WTC11 (cell line): ENCODE results near the gene PLPPR1. TPM values are rescaled to one million over a fixed set of nuclear protein-coding genes. Genes with fewer than 3 reads are reported as not detected.

Source experiments
- ATAC-seq: fragments of 200-7000 bp; cut with Tn5 transposase; 2 replicates; pipeline ENCODE4 v1.10.0; 2021; ENCODE audit warnings: mild to moderate bottlenecking, moderate library complexity
- CTCF ChIA-PET: fragments of 300-600 bp; sonication (Branson Sonifier 250); formaldehyde crosslinking; loops from one replicate; lab custom pipeline; 2021; ENCODE audit warnings: antibody characterized with exemption; lab: Charles Lee
- POLR2A ChIA-PET: fragments of 350-600 bp; sonication (Branson Sonifier 250); formaldehyde crosslinking; loops from one replicate; lab custom pipeline; 2021; ENCODE audit warnings: antibody characterized with exemption; lab: Charles Lee
- DNase-seq: peaks from one replicate; pipeline ENCODE4 v3.0.0; 2021; ENCODE audit warnings: low spot score
- H3K27ac Mint-ChIP-seq: 2 replicates; pipeline ENCODE4 v1.8.0; 2021; ENCODE audit warnings: mixed read lengths
- H3K27me3 Mint-ChIP-seq: 2 replicates; pipeline ENCODE4 v1.8.0; 2021; ENCODE audit warnings: low read depth, mild to moderate bottlenecking, moderate library complexity, mixed read lengths
- H3K36me3 Mint-ChIP-seq: 2 replicates; pipeline ENCODE4 v1.8.0; 2021; ENCODE audit warnings: mixed read lengths
- H3K4me1 Mint-ChIP-seq: 2 replicates; pipeline ENCODE4 v1.8.0; 2022; ENCODE audit warnings: mixed read lengths
- H3K4me3 Mint-ChIP-seq: 2 replicates; pipeline ENCODE4 v1.8.0; 2021; ENCODE audit warnings: mild to moderate bottlenecking, moderate library complexity, mixed read lengths
- H3K9me3 Mint-ChIP-seq: 2 replicates; pipeline ENCODE4 v1.8.0; 2021; ENCODE audit warnings: mixed read lengths
- CDX4 ChIP-seq: fragments of 250-450 bp; sonication (Bioruptor Pico); IDR thresholded peaks from 2 replicates; pipeline ENCODE4 v1.9.0; 2021; ENCODE audit warnings: moderate library complexity, mild to moderate bottlenecking, inconsistent platforms, borderline replicate concordance
- E2F1 ChIP-seq: sonication (generic); formaldehyde crosslinking; IDR thresholded peaks from 2 replicates; pipeline ENCODE4 v1.8.0; 2022; ENCODE audit warnings: mild to moderate bottlenecking, missing genetic modification reagents
- E2F5 ChIP-seq: sonication (generic); formaldehyde crosslinking; IDR thresholded peaks from 2 replicates; pipeline ENCODE4 v1.8.1; 2022; ENCODE audit warnings: mild to moderate bottlenecking, moderate library complexity, missing genetic modification reagents
- EMX1 ChIP-seq: fragments of 250-450 bp; sonication (Bioruptor Pico); IDR thresholded peaks from 2 replicates; pipeline ENCODE4 v1.8.0; 2021; ENCODE audit warnings: mild to moderate bottlenecking
- FOXJ3 ChIP-seq: sonication (generic); formaldehyde crosslinking; IDR thresholded peaks from 2 replicates; pipeline ENCODE4 v1.9.0; 2021; ENCODE audit warnings: missing genetic modification reagents, mild to moderate bottlenecking, borderline replicate concordance
- FOXP1 ChIP-seq: sonication (generic); formaldehyde crosslinking; IDR thresholded peaks from 2 replicates; pipeline ENCODE4 v1.8.0; 2022; ENCODE audit warnings: missing genetic modification reagents, mild to moderate bottlenecking, moderate library complexity, borderline replicate concordance
- GABPB1 ChIP-seq: sonication (generic); formaldehyde crosslinking; IDR thresholded peaks from 2 replicates; pipeline ENCODE4 v1.8.1; 2023; ENCODE audit warnings: mild to moderate bottlenecking, missing genetic modification reagents
- JUN ChIP-seq: sonication (generic); formaldehyde crosslinking; IDR thresholded peaks from 2 replicates; pipeline ENCODE4 v1.8.0; 2023; ENCODE audit warnings: mild to moderate bottlenecking, missing genetic modification reagents
- NFE2L1 ChIP-seq: sonication (generic); formaldehyde crosslinking; IDR thresholded peaks from 2 replicates; pipeline ENCODE4 v1.8.1; 2023; ENCODE audit warnings: missing genetic modification reagents
- PRDM15 ChIP-seq: sonication (generic); formaldehyde crosslinking; IDR thresholded peaks from 2 replicates; pipeline ENCODE4 v1.8.0; 2022; ENCODE audit warnings: missing genetic modification reagents
- SOX15 ChIP-seq: fragments of 250-450 bp; sonication (Bioruptor Pico); IDR thresholded peaks from 2 replicates; pipeline ENCODE4 v1.9.0; 2021; ENCODE audit warnings: mild to moderate bottlenecking
- TEAD1 ChIP-seq: sonication (generic); formaldehyde crosslinking; IDR thresholded peaks from 2 replicates; pipeline ENCODE4 v1.8.0; 2022; ENCODE audit warnings: mild to moderate bottlenecking, missing genetic modification reagents
- ZMAT4 ChIP-seq: fragments of 250-450 bp; sonication (Bioruptor Pico); IDR thresholded peaks from 2 replicates; pipeline ENCODE4 v1.9.0; 2021; ENCODE audit warnings: mild to moderate bottlenecking
- ZNF138 ChIP-seq: sonication (generic); formaldehyde crosslinking; conservative IDR thresholded peaks from 2 replicates; pipeline ENCODE4 v1.8.1; 2022; ENCODE audit warnings: mild to moderate bottlenecking, moderate library complexity, missing genetic modification reagents
- ZNF232 ChIP-seq: sonication (generic); formaldehyde crosslinking; IDR thresholded peaks from 2 replicates; pipeline ENCODE4 v1.8.0; 2022; ENCODE audit warnings: mild to moderate bottlenecking, missing genetic modification reagents
- total RNA-seq: library from RNA; stranded (reverse); gene quantifications from 3 replicates; pipeline ENCODE4 v1.2.3, GENCODE V29; 2021

Gene PLPPR1
- total RNA-seq, 1 experiment from 2014 or later, result 1.5 TPM

GRCh38 chr9:101353683-101354082, 325.2 kb downstream of the PLPPR1 start:
- Mint-ChIP-seq H3K36me3 (no peaks in the 10 kb centered on the region; the same call in 1 of the 2 replicates), H3K27me3 (no peaks in the 10 kb centered on the region), H3K9me3 (peaks cover 8% of the 10 kb centered on the region), H3K27ac (no peak overlapping the region), H3K4me3 (no peak overlapping the region)
- POLR2A ChIA-PET, result no interaction called here
- no peak for ATAC-seq
- no peak for TF ChIP-seq EMX1 (CRISPR knock-in tag)
- TF ChIP-seq E2F1, result no peak
- no peak for TF ChIP-seq ZNF232 (CRISPR knock-in tag)
- no peak for TF ChIP-seq FOXJ3 (CRISPR knock-in tag)
- TF ChIP-seq, all 79 proteins: peak for 0
- H3K4me1 Mint-ChIP-seq, result no peaks in the 10 kb centered on the region
- CTCF ChIA-PET, result no interaction called here
- DNase-seq, result no peak

GRCh38 chr9:101354143-101354764, 325.7 kb downstream of the PLPPR1 start:
- H3K9me3 Mint-ChIP-seq, result peaks cover 8% of the 10 kb centered on the region
- no peaks in the 10 kb centered on the region for H3K27me3 Mint-ChIP-seq
- POLR2A ChIA-PET, result no interaction called here
- no peak for DNase-seq
- no peak overlapping the region for H3K27ac Mint-ChIP-seq
- no peaks in the 10 kb centered on the region; the same call in 1 of the 2 replicates for H3K36me3 Mint-ChIP-seq
- ATAC-seq, result no peak
- CTCF ChIA-PET, result no interaction called here
- H3K4me1 Mint-ChIP-seq, result no peaks in the 10 kb centered on the region
- TF ChIP-seq CDX4 (CRISPR knock-in tag) (no peak), GABPB1 (CRISPR knock-in tag) (no peak), E2F5 (CRISPR knock-in tag) (no peak), FOXP1 (CRISPR knock-in tag) (no peak), ZNF138 (no peak), TEAD1 (no peak), PRDM15 (CRISPR knock-in tag) (no peak), FOXJ3 (CRISPR knock-in tag) (no peak), ZNF232 (CRISPR knock-in tag) (no peak), NFE2L1 (CRISPR knock-in tag) (no peak), JUN (CRISPR knock-in tag) (no peak), ZMAT4 (CRISPR knock-in tag) (no peak), SOX15 (CRISPR knock-in tag) (no peak)
- no peak overlapping the region for H3K4me3 Mint-ChIP-seq
